GM19238 (cell line): ENCODE measurements around the gene KAZN.

Experiments
- DNase-seq: peaks from one replicate; pipeline ENCODE4 v3.0.0; 2011; ENCODE audit warnings: low spot score; ENCODE audit not compliant: insufficient read length

The KAZN gene

GRCh38 chr1:15053153-15053552 is 454.7 kb downstream of the KAZN start:
- DNase-seq = no peak

GRCh38 chr1:15055736-15056415 is 457.4 kb downstream of the KAZN start:
- DNase-seq = no peak

GRCh38 chr1:15056515-15057285 is 458.2 kb downstream of the KAZN start:
- DNase-seq = no peak

GRCh38 chr1:15057834-15058233 is 459.3 kb downstream of the KAZN start:
- DNase-seq = no peak

GRCh38 chr1:15058261-15058660 is 459.8 kb downstream of the KAZN start:
- DNase-seq = no peak

GRCh38 chr1:15060104-15060503 is 461.6 kb downstream of the KAZN start:
- DNase-seq = no peak

- no peak for DNase-seq
Observed at GRCh38 chr1:15062479-15063099, 464.1 kb downstream of the KAZN start.

GRCh38 chr1:15063346-15063745 is 464.9 kb downstream of the KAZN start:
- DNase-seq = no peak

- DNase-seq = no peak
Observed at GRCh38 chr1:15063783-15064182, 465.3 kb downstream of the KAZN start.

- DNase-seq = no peak
Observed at GRCh38 chr1:15064217-15064929, 465.9 kb downstream of the KAZN start.

GRCh38 chr1:15065291-15065690 is 466.8 kb downstream of the KAZN start:
- no peak for DNase-seq

- no peak for DNase-seq
Observed at GRCh38 chr1:15065736-15066135, 467.3 kb downstream of the KAZN start.

- DNase-seq = no peak
Observed at GRCh38 chr1:15066191-15066590, 467.7 kb downstream of the KAZN start.

- no peak for DNase-seq
Observed at GRCh38 chr1:15067148-15067547, 468.7 kb downstream of the KAZN start.

GRCh38 chr1:15068152-15068551 is 469.7 kb downstream of the KAZN start:
- DNase-seq = no peak

- DNase-seq = no peak
Observed at GRCh38 chr1:15068997-15069396, 470.5 kb downstream of the KAZN start.

GRCh38 chr1:15070145-15070748 is 471.8 kb downstream of the KAZN start:
- no peak for DNase-seq

GRCh38 chr1:15071936-15072335 is 473.5 kb downstream of the KAZN start:
- DNase-seq = no peak

- no peak for DNase-seq
Observed at GRCh38 chr1:15073799-15074308, 475.4 kb downstream of the KAZN start.

GRCh38 chr1:15075175-15075574 is 476.7 kb downstream of the KAZN start:
- DNase-seq = no peak

- no peak for DNase-seq
Observed at GRCh38 chr1:15075817-15076216, 477.3 kb downstream of the KAZN start.
